Measurements from ENCODE around the gene TUBD1.
"Not testable (repeated sequence)": the region's sequence is repeated elsewhere in the genome, so short reads cannot be mapped to it uniquely, and the experiment has no call there.

The TUBD1 gene

DNA sequence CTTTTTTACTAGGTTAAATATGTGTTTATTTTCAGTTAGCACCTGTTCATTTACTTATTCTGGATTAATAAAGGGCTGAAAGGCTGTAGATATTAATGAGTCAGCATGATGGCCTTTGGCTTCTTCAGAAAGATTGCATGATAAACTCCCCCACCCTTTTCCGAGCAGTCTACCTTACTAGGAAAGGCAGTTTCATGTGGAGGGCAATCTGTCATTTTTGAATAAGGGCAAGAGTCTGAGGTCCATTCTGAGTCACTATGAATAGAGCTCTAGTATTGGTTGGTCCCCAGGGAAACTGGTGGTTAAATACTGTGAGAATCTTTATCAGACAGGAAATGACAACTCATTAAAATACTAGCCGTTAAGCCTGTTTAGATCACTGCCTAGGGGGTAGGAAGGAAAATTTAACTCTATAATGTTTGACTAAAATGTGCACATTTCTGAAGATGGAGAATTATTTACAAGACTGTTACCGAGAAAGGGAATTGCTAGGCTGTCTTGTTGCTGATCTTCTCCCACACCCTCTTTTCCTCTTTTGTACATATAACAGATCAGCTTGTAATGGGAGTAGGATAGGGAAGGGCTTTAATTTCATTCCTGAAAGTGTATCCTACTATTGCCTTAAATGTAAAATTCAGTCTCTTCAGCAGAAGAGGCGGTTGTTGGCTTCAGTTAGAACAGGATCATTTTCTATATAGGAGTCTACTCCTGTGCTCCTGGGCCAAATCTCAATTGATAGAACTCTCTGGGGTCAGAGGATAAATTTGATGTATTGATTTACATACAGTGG, 63.3 kb downstream of the TUBD1 start:
- H3K9me3 ChIP-seq (ENCODE audit: control insufficient read depth, insufficient read depth, low read length): no peaks in the 10 kb centered on the region
- H3K9ac ChIP-seq (ENCODE audit: low read depth, low read length): 0 out of 2 replicates have a peak overlapping the region, but pooled peaks have one; percentile 2
- H3K36me3 ChIP-seq (ENCODE audit: insufficient read depth, low read length): no peaks in the 10 kb centered on the region
- peaks cover 44% of the 10 kb centered on the region for H3K4me1 ChIP-seq (ENCODE audit: insufficient read depth, low read length)

DNA sequence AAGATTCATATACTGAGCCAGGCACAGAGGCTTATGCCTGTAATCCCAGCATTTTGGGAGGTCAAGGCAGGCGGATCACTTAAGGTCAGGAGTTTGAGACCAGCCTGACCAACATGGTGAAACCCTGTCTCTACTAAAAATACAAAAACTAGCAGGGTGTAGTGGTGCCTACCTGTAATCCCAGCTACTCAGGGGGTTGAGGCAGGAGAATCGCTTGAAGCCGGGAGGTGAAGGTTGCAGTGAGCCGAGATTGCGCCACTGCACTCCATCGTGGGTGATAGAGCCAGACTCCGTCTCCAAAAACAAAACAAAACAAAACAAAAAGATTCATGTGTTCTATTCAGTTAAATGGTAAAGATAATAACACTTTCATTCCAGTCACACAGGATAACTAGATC, 63.9 kb downstream of the TUBD1 start:
- H3K36me3 ChIP-seq (ENCODE audit: insufficient read depth, low read length); H3K9ac ChIP-seq (ENCODE audit: low read depth, low read length); H3K9me3 ChIP-seq (ENCODE audit: control insufficient read depth, insufficient read depth, low read length): not testable (repeated sequence)
- peaks cover 44% of the 10 kb centered on the region for H3K4me1 ChIP-seq (ENCODE audit: insufficient read depth, low read length)

DNA sequence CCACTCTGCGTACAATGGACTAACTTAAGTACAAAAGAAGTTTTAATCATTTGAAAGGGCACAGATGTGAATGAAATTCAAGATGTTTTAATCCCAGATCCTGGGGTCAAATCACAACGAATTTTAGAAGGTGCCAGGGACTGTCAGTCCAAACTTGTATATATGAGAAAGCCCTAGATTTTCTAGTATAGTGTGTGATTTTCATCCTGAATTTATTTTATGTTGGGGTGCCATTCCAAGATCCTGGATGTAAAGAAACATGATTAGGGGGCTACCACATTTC, 64.3 kb downstream of the TUBD1 start:
- Histone ChIP-seq H3K9ac (ENCODE audit: low read depth, low read length) (no peak overlapping the region), H3K9me3 (ENCODE audit: control insufficient read depth, insufficient read depth, low read length) (no peaks in the 10 kb centered on the region), H3K4me1 (ENCODE audit: insufficient read depth, low read length) (peaks cover 44% of the 10 kb centered on the region), H3K36me3 (ENCODE audit: insufficient read depth, low read length) (no peaks in the 10 kb centered on the region)

DNA sequence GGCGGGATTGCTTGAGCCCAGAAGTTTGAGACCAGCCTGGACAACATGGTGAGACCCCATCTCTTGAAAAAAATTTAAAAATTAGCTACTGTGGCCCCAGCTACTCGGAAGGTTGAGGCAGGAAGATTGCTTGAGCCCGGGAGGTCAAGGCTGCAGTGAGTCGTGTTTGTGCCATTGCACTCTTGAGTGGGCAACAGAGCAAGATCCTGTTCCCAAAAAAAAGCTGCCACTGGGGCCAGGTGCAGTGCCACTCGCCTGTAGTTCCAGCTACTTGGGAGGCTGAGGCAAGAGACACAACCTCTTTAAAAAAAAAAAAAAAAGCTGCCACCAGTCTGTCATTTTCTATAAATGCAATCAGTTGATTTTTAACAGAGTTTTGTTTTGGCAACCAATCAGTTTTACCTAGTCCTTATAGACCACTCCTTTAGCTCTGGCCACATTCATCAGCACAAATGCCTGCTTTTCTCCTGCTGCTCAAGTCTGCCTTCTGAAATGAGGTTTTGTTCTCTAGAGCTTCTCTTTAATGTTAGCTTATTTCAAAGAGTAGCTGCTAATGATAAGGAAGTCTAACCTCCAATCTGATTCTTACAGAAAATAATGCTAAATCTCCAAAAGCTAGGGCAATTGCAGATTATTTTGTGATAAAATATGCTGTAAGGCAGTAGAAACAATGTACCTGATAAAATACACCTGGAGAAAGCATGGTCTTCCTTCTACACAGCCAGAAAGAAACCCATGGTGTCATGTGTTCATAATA, 64.8 kb downstream of the TUBD1 start:
- Histone ChIP-seq H3K36me3 (ENCODE audit: insufficient read depth, low read length) (no peaks in the 10 kb centered on the region), H3K9me3 (ENCODE audit: control insufficient read depth, insufficient read depth, low read length) (no peaks in the 10 kb centered on the region), H3K9ac (ENCODE audit: low read depth, low read length) (no peak overlapping the region), H3K4me1 (ENCODE audit: insufficient read depth, low read length) (peaks cover 41% of the 10 kb centered on the region)

DNA sequence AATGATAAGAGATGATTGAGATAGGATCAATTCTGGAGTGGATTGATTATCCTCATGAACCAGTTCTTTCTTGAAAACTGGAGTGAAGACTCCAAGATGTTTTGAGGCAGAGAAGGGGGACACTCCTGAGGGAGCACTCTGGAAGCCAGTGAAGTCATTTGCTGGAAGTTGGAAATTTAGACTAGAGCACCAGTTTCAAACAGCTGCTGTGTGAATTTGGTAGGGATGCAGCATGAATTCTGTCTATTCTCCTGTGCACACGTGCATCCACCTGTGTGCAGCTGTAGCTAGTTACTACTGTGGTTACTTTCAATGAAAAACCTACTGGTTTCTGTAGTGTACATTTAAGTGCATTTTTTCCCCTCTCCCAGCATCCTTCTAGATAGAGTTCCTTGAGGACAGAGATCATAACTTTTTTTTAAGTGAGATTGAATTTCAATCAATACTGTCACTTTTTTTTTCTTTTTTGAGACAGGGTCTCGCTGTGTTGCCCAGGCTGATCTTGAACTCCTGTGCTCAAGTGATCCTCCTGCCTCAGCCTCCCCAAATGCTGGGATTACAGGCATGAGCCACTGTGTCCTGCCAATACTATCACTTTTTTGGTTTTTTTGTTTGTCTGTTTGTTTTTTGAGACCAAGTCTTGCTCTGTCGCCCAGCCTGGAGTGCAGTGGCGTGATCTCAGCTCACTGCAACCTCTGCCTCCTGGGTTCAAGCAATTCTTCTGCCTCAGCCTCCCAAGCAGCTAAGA, 65.9 kb downstream of the TUBD1 start:
- no peaks in the 10 kb centered on the region for H3K36me3 ChIP-seq (ENCODE audit: insufficient read depth, low read length)
- no peak overlapping the region for H3K9ac ChIP-seq (ENCODE audit: low read depth, low read length)
- no peaks in the 10 kb centered on the region for H3K9me3 ChIP-seq (ENCODE audit: control insufficient read depth, insufficient read depth, low read length)
- peaks cover 40% of the 10 kb centered on the region for H3K4me1 ChIP-seq (ENCODE audit: insufficient read depth, low read length)

DNA sequence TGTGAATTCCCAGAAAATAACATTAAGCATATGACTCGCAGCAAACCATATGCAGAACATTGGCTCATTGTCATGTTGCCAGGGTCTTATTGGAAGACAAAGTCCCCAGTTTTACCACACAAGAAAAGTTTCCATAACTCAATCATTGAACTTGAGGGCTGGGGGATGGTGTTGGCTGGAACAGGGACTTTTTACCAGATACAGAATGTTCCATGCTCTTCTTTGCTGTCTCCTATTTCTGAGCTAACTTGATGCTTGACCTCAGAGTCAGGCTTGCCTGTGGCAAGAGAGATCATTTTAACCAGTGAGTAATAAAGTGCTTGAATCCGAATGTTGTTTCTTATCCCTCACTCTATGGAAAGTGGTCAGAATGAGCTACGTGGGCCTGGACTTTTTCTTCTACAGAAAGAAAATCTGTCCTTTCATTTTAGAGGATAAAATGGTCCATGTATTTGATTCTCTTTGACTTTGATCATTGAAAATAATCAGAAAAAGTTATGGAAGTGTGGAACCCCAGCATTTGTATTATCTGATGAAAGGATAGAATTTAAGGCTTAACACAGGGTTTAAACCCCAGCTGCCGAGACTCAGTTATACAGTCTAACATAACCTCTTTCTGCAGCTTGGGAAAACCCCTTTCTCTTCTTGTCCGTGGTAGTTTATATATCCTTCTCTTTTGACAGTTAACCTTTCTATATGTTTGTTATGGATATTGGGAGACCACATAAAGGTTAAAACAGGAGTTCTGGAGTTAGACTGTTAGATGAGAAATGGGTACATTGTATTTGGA, 67.0 kb downstream of the TUBD1 start:
- no peak overlapping the region for H3K9ac ChIP-seq (ENCODE audit: low read depth, low read length)
- H3K9me3 ChIP-seq (ENCODE audit: control insufficient read depth, insufficient read depth, low read length): no peaks in the 10 kb centered on the region
- peaks cover 40% of the 10 kb centered on the region for H3K4me1 ChIP-seq (ENCODE audit: insufficient read depth, low read length)
- H3K36me3 ChIP-seq (ENCODE audit: insufficient read depth, low read length): no peaks in the 10 kb centered on the region

DNA sequence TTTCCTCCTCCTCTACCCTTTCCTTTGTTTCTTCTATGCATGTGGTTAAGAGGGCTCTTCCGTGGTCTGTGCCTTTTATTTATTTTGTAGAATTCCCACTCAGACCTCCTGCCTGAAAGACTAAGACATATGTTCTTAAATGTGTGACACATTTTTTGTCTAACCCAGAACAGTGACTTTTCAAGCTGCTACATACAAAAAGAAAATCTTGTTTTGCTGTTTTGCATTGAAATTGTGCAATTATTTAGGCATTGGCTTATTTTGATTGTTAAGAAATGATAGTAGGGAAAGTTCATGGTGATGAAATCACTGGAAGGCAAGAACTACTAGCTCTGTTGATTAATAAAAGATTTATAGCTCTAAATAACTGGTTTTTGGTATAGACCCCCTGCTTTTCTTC, 76.8 kb downstream of the TUBD1 start:
- Histone ChIP-seq H3K4me1 (ENCODE audit: insufficient read depth, low read length) (no peaks in the 10 kb centered on the region), H3K9ac (ENCODE audit: low read depth, low read length) (no peak overlapping the region), H3K36me3 (ENCODE audit: insufficient read depth, low read length) (no peaks in the 10 kb centered on the region), H3K9me3 (ENCODE audit: control insufficient read depth, insufficient read depth, low read length) (no peaks in the 10 kb centered on the region)

DNA sequence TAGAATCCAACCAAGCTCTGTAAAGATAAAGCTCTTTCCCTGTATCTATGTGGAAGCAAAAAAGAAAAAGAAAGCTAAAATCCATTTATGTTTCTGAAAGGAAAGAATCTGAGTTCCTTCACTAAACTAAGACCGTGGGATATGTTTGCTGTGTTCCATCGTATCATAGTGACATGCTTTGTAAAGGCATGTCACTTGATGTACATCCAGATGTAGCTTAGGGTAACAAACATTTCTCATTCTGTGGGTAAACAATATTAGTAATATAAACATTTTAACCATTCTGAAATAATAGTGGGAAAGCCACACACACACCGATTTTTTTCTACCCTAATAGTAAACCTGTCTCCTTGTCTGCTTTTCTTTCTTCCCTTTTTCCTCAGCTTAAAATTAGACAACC, 78.1 kb downstream of the TUBD1 start:
- no peak overlapping the region for H3K9ac ChIP-seq (ENCODE audit: low read depth, low read length)
- H3K9me3 ChIP-seq (ENCODE audit: control insufficient read depth, insufficient read depth, low read length): no peaks in the 10 kb centered on the region
- H3K36me3 ChIP-seq (ENCODE audit: insufficient read depth, low read length): no peaks in the 10 kb centered on the region
- H3K4me1 ChIP-seq (ENCODE audit: insufficient read depth, low read length): no peaks in the 10 kb centered on the region

DNA sequence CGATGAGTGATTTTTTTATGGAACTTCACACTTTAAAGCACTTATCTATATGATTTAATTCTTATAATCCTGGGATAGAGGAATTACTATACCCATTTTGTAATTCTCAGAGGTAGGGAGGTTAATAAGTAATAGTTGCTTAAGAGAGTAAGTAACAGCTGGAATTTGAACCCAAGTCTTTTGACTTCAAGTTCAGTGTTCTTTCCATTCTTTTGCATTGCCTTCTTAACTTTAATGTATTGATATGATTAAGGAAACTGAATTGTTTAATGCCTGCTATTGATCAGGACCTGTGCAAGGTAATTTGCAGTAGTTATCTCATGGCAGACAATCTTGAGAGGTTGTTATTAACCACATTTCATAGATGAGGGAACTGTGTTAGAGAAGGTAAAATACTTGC, 78.5 kb downstream of the TUBD1 start:
- Histone ChIP-seq H3K36me3 (ENCODE audit: insufficient read depth, low read length) (no peaks in the 10 kb centered on the region), H3K9ac (ENCODE audit: low read depth, low read length) (no peak overlapping the region), H3K4me1 (ENCODE audit: insufficient read depth, low read length) (no peaks in the 10 kb centered on the region), H3K9me3 (ENCODE audit: control insufficient read depth, insufficient read depth, low read length) (no peaks in the 10 kb centered on the region)

DNA sequence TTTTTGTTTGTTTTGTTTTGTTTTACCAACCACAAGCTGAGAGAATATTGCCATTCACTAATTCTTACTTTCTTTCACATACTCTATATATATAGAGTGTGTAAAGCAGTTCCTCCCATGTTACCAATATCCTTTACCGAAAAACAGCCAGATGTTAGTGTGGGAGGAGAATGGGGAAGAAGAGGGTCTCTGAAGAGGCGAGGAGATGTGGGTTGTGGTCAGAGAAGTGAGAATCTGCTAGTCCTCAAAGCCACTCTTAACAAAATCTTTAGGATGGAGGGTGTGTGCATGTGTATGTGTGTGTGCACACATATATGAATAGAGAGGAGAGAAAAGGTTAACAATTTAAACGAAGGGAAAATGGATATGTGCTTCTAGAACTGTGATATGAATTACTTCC, 80.6 kb downstream of the TUBD1 start:
- Histone ChIP-seq H3K9ac (ENCODE audit: low read depth, low read length) (no peak overlapping the region), H3K9me3 (ENCODE audit: control insufficient read depth, insufficient read depth, low read length) (no peaks in the 10 kb centered on the region), H3K36me3 (ENCODE audit: insufficient read depth, low read length) (no peaks in the 10 kb centered on the region), H3K4me1 (ENCODE audit: insufficient read depth, low read length) (no peaks in the 10 kb centered on the region)

DNA sequence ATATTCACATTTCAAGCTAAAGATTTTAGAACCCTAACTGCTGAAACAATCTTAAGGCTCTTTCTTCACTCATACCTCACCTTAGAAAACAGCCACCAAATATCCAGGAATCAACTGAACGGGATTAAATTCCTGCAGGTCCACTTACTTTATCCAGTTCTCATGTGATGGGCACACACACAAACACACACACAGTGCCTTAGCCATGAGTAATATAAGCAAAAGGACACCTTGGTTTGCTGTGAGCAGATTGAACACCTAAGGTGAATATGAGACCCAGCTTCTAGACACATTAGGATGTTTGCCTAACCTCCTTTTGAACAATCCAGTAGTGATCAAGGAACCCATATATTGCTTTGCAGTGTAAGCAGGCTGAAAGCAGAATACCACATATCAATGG, 81.5 kb downstream of the TUBD1 start:
- H3K9me3 ChIP-seq (ENCODE audit: control insufficient read depth, insufficient read depth, low read length): no peaks in the 10 kb centered on the region
- H3K36me3 ChIP-seq (ENCODE audit: insufficient read depth, low read length): no peaks in the 10 kb centered on the region
- H3K9ac ChIP-seq (ENCODE audit: low read depth, low read length): no peak overlapping the region
- H3K4me1 ChIP-seq (ENCODE audit: insufficient read depth, low read length): no peaks in the 10 kb centered on the region

DNA sequence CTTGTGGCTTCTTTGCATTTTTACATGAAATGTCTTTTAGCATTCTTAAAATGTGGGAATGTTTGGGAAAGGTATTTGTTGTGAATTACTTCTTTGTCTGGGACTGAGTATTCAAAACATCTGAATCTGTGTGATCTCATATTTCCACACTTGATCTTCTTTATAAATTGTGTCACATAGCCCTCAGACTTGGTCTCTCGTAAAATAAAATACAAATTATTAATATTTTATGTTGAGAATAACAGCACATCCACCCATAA, 81.9 kb downstream of the TUBD1 start:
- Histone ChIP-seq H3K4me1 (ENCODE audit: insufficient read depth, low read length) (no peaks in the 10 kb centered on the region), H3K36me3 (ENCODE audit: insufficient read depth, low read length) (no peaks in the 10 kb centered on the region), H3K9me3 (ENCODE audit: control insufficient read depth, insufficient read depth, low read length) (no peaks in the 10 kb centered on the region), H3K9ac (ENCODE audit: low read depth, low read length) (no peak overlapping the region)

Data from ES-I3 (cell line).